Nephron (organoid): Measurements from ENCODE around the gene TINAG.

Experiments
- H3K27ac Mint-ChIP-seq, 3 experiments: 2 replicates each; pipeline ENCODE4 v1.8.0; 2020; ENCODE audit warnings: mixed read lengths in 3 of 3, mild to moderate bottlenecking in 2 of 3, moderate library complexity in 1 of 3
- H3K27me3 Mint-ChIP-seq: 2 replicates; pipeline ENCODE4 v1.8.0; 2021; ENCODE audit warnings: low read depth, mild to moderate bottlenecking, moderate library complexity, mixed read lengths
- H3K36me3 Mint-ChIP-seq: 2 replicates; pipeline ENCODE4 v1.8.0; 2020; ENCODE audit warnings: low read depth, mixed read lengths
- H3K4me1 Mint-ChIP-seq: 2 replicates; pipeline ENCODE4 v1.8.0; 2020; ENCODE audit warnings: mixed read lengths
- H3K4me3 Mint-ChIP-seq, 3 experiments: 2 replicates each; pipeline ENCODE4 v1.8.0; 2020; ENCODE audit warnings: mild to moderate bottlenecking in 3 of 3, mixed read lengths in 3 of 3, moderate library complexity in 2 of 3
- H3K9me3 Mint-ChIP-seq: 2 replicates; pipeline ENCODE4 v1.8.0; 2020; ENCODE audit warnings: mixed read lengths
- CTCF ChIP-seq, 3 experiments: fragments of 200-600 bp; sonication (generic); IDR thresholded peaks; one replicate each; pipeline ENCODE4 v1.5.0; 2021; ENCODE audit warnings: antibody characterized with exemption in 3 of 3; ENCODE audit not compliant: unreplicated experiment in 3 of 3

TINAG gene

GRCh38 chr6:54366667-54367327 lies 58.6 kb downstream of the TINAG start:
- no peaks in the 10 kb centered on the region for H3K36me3 Mint-ChIP-seq
- H3K27me3 Mint-ChIP-seq: no peaks in the 10 kb centered on the region
- no peak for TF ChIP-seq CTCF (IDR thresholded peaks at IDR 0.05; ENCODE audit: unreplicated experiment in 3 of 3)
- H3K9me3 Mint-ChIP-seq: no peaks in the 10 kb centered on the region
- H3K27ac Mint-ChIP-seq: peak overlapping the region in 1 of 3 experiments; percentile 12
- peaks cover 4% of the 10 kb centered on the region for H3K4me1 Mint-ChIP-seq
- H3K4me3 Mint-ChIP-seq: no peak overlapping the region

GRCh38 chr6:54377776-54378175 lies 69.5 kb downstream of the TINAG start:
- no peak overlapping the region for H3K4me3 Mint-ChIP-seq
- H3K4me1 Mint-ChIP-seq: no peaks in the 10 kb centered on the region
- no peaks in the 10 kb centered on the region for H3K9me3 Mint-ChIP-seq
- H3K27ac Mint-ChIP-seq: no peak overlapping the region
- H3K36me3 Mint-ChIP-seq: no peaks in the 10 kb centered on the region
- no peak for TF ChIP-seq CTCF (IDR thresholded peaks at IDR 0.05; ENCODE audit: unreplicated experiment in 3 of 3)
- H3K27me3 Mint-ChIP-seq: no peaks in the 10 kb centered on the region

- Mint-ChIP-seq H3K27ac (no peak overlapping the region), H3K4me1 (no peaks in the 10 kb centered on the region), H3K9me3 (no peaks in the 10 kb centered on the region), H3K36me3 (no peaks in the 10 kb centered on the region), H3K27me3 (no peaks in the 10 kb centered on the region), H3K4me3 (no peak overlapping the region)
- no peak for TF ChIP-seq CTCF (IDR thresholded peaks at IDR 0.05; ENCODE audit: unreplicated experiment in 3 of 3)
Observed at GRCh38 chr6:54386295-54386694, 78.1 kb downstream of the TINAG start.

- Mint-ChIP-seq H3K27ac (no peak overlapping the region), H3K4me1 (no peaks in the 10 kb centered on the region), H3K36me3 (no peaks in the 10 kb centered on the region), H3K27me3 (no peaks in the 10 kb centered on the region), H3K9me3 (no peaks in the 10 kb centered on the region), H3K4me3 (no peak overlapping the region)
- no peak for TF ChIP-seq CTCF (IDR thresholded peaks at IDR 0.05; ENCODE audit: unreplicated experiment in 3 of 3)
Observed at GRCh38 chr6:54390362-54390761, 82.1 kb downstream of the TINAG start.

GRCh38 chr6:54391577-54391976 lies 83.3 kb downstream of the TINAG start:
- no peak overlapping the region for H3K27ac Mint-ChIP-seq
- H3K9me3 Mint-ChIP-seq: no peaks in the 10 kb centered on the region
- no peak for TF ChIP-seq CTCF (IDR thresholded peaks at IDR 0.05; ENCODE audit: unreplicated experiment in 3 of 3)
- no peaks in the 10 kb centered on the region for H3K4me1 Mint-ChIP-seq
- no peaks in the 10 kb centered on the region for H3K36me3 Mint-ChIP-seq
- no peak overlapping the region for H3K4me3 Mint-ChIP-seq
- H3K27me3 Mint-ChIP-seq: no peaks in the 10 kb centered on the region

- H3K36me3 Mint-ChIP-seq: no peaks in the 10 kb centered on the region
- no peak overlapping the region for H3K4me3 Mint-ChIP-seq
- no peak for TF ChIP-seq CTCF (IDR thresholded peaks at IDR 0.05; ENCODE audit: unreplicated experiment in 3 of 3)
- H3K4me1 Mint-ChIP-seq: no peaks in the 10 kb centered on the region
- no peaks in the 10 kb centered on the region for H3K9me3 Mint-ChIP-seq
- H3K27ac Mint-ChIP-seq: no peak overlapping the region
- peaks cover 4% of the 10 kb centered on the region for H3K27me3 Mint-ChIP-seq
Observed at GRCh38 chr6:54403096-54403495, 94.9 kb downstream of the TINAG start.
